GM12878 (cell line): ENCODE measurements around the gene LBR. TPM values are rescaled to one million over a fixed set of nuclear protein-coding genes. Genes with fewer than 3 reads are reported as not detected.
"Not testable (repeated sequence)": the region's sequence is repeated elsewhere in the genome, so short reads cannot be mapped to it uniquely, and the experiment has no call there.

Experiments used
- ATAC-seq: fragments of 200-7000 bp; cut with Tn5 transposase; 3 replicates; pipeline ENCODE4 v1.9.1; 2020; ENCODE audit warnings: mild to moderate bottlenecking, moderate library complexity
- BruUV-seq: library from RNA; stranded (reverse); fragments of 400-500 nt; replicated peaks from 2 replicates; lab custom pipeline; 2021; lab: Mats Ljungman, UMichigan
- CTCF ChIA-PET: fragments of 300-600 bp; sonication (Branson Sonifier 250); formaldehyde crosslinking; extraction: SDS; loops from one replicate; lab custom pipeline; 2021; ENCODE audit warnings: inconsistent platforms; lab: Yijun Ruan, JAX
- POLR2A ChIA-PET: fragments of 350-600 bp; formaldehyde crosslinking; extraction: SDS; loops from one replicate; lab custom pipeline; 2021; ENCODE audit warnings: inconsistent platforms; lab: Charles Lee
- RAD21 ChIA-PET: fragments of 300-600 bp; sonication (Branson Sonifier 250); formaldehyde crosslinking; loops from one replicate; lab custom pipeline; 2023; ENCODE audit warnings: antibody characterized with exemption; ENCODE audit not compliant: unreplicated experiment; lab: Charles Lee
- SMC1A ChIA-PET: fragments of 300-600 bp; sonication (Branson Sonifier 250); formaldehyde crosslinking; loops from one replicate; lab custom pipeline; 2023; ENCODE audit not compliant: unreplicated experiment, uncharacterized antibody; lab: Charles Lee
- DNase-seq: peaks from one replicate; pipeline ENCODE4 v3.0.0-alpha.2; 2011; ENCODE audit warnings: low read depth, low spot score
- FAIRE-seq: peaks from 3 replicates; lab custom pipeline; 2011; peaks lifted over from hg19 to GRCh38; lab: Jason Lieb, UNC
- H2AFZ ChIP-seq: 2 replicates; pipeline ENCODE4 v1.6.0; 2011; ENCODE audit warnings: low read depth, low read length, control low read depth; ENCODE audit not compliant: control insufficient read depth
- H3K27ac ChIP-seq: 2 replicates; pipeline ENCODE4 v1.5.1; 2011; ENCODE audit warnings: control low read depth; ENCODE audit not compliant: control insufficient read depth, insufficient read depth
- H3K27me3 ChIP-seq, 2 experiments: replicated peaks in 1 of 2; 2 replicates each; pipeline versions ENCODE4 v1.6.0 to v1.6.1; 2011; ENCODE audit warnings: low read length in 1 of 2; ENCODE audit not compliant: control insufficient read depth in 2 of 2, insufficient read depth in 2 of 2
- H3K36me3 ChIP-seq, 2 experiments: 2 replicates each; pipeline ENCODE4 v1.5.1; 2011; ENCODE audit warnings: low read length in 1 of 2; ENCODE audit not compliant: control insufficient read depth in 2 of 2, insufficient read depth in 2 of 2
- H3K4me1 ChIP-seq: 2 replicates; pipeline ENCODE4 v1.6.1; 2011; ENCODE audit warnings: mild to moderate bottlenecking, low read length, moderate library complexity, mixed read lengths; ENCODE audit not compliant: control insufficient read depth, insufficient read depth
- H3K4me2 ChIP-seq: 2 replicates; pipeline ENCODE4 v1.6.0; 2011; ENCODE audit warnings: control low read depth; ENCODE audit not compliant: control insufficient read depth, insufficient read depth
- H3K4me3 ChIP-seq: fragments of 200-600 bp; sonication (generic); 2 replicates; pipeline ENCODE4 v1.5.1; 2016
- H3K79me2 ChIP-seq: 2 replicates; pipeline ENCODE4 v1.6.0; 2011; ENCODE audit warnings: low read length; ENCODE audit not compliant: control insufficient read depth, insufficient read depth
- H3K9ac ChIP-seq: 2 replicates; pipeline ENCODE4 v1.8.0; 2011; ENCODE audit warnings: low read length, control low read depth, mixed read lengths; ENCODE audit not compliant: control insufficient read depth, insufficient read depth
- H3K9me3 ChIP-seq: replicated peaks from 3 replicates; pipeline ENCODE4 v1.5.1; 2011; ENCODE audit warnings: mild to moderate bottlenecking, low read length; ENCODE audit not compliant: control insufficient read depth, insufficient read depth
- H4K20me1 ChIP-seq: 2 replicates; pipeline ENCODE4 v1.6.0; 2011; ENCODE audit not compliant: control insufficient read depth, insufficient read depth
- FOXK2 ChIP-seq: fragments of 450-650 bp; IDR thresholded peaks from 2 replicates; pipeline ENCODE4 v1.6.1; 2017; ENCODE audit warnings: mild to moderate bottlenecking, moderate library complexity
- JUND ChIP-seq: IDR thresholded peaks from 2 replicates; pipeline ENCODE4 v1.6.1; 2012; ENCODE audit warnings: low read depth, mild to moderate bottlenecking, low read length, improper control_type of control experiment, moderate library complexity
- MTA2 ChIP-seq: fragments of 450-650 bp; IDR thresholded peaks from 2 replicates; pipeline ENCODE4 v1.6.1; 2016; ENCODE audit warnings: low read depth, mild to moderate bottlenecking, moderate library complexity
- RELA ChIP-seq: fragments of 450-650 bp; IDR thresholded peaks from 2 replicates; pipeline ENCODE4 v1.8.0; 2014; ENCODE audit warnings: borderline replicate concordance; ENCODE audit not compliant: partially characterized antibody
- RFX5 ChIP-seq: IDR thresholded peaks from 2 replicates; pipeline ENCODE4 v1.6.1; 2011; ENCODE audit warnings: low read depth, low read length, improper control_type of control experiment
- SMC3 ChIP-seq: IDR thresholded peaks from 2 replicates; pipeline ENCODE4 v1.6.1; 2011; ENCODE audit warnings: low read length, improper control_type of control experiment, borderline replicate concordance
- SP1 ChIP-seq: IDR thresholded peaks from one replicate; pipeline ENCODE4 v1.6.1; 2011; ENCODE audit warnings: low read depth, low read length
- SPI1 ChIP-seq: IDR thresholded peaks from 2 replicates; pipeline ENCODE4 v1.6.1; 2011; ENCODE audit warnings: low read depth, mild to moderate bottlenecking, low read length, moderate library complexity, borderline replicate concordance; ENCODE audit not compliant: insufficient read depth
- SREBF1 ChIP-seq: IDR thresholded peaks from 2 replicates; pipeline ENCODE4 v1.6.1; 2012; ENCODE audit warnings: mild to moderate bottlenecking, low read length
- ZBTB33 ChIP-seq: fragments of 450-650 bp; IDR thresholded peaks from 2 replicates; pipeline ENCODE4 v1.6.1; 2017; ENCODE audit warnings: mild to moderate bottlenecking
- ZNF217 ChIP-seq: fragments of 450-650 bp; IDR thresholded peaks from 2 replicates; pipeline ENCODE4 v1.6.1; 2017; ENCODE audit warnings: antibody characterized with exemption, mild to moderate bottlenecking
- WGBS: methylation state at CpG from one replicate; pipeline ENCODE4 v1.1.6; 2016; ENCODE audit warnings: low lambda C conversion rate; ENCODE audit not compliant: insufficient replicate concordance, insufficient coverage; ENCODE audit errors: missing lambda C conversion rate; 5-methylcytosine and 5-hydroxymethylcytosine counted together
- in situ Hi-C: fragments of 300-500 bp; cut with MboI; formaldehyde crosslinking; loops from 9 replicates; pipeline ENCODE4 v1.14.3; 2018; ENCODE audit warnings: mixed read lengths
- intact Hi-C: fragments of 100-400 bp; cut with micrococcal nuclease; formaldehyde crosslinking; loops from one replicate; pipeline ENCODE4 v1.14.2; 2022; ENCODE audit not compliant: unreplicated experiment
- polyA plus RNA-seq, 11 experiments: library from polyadenylated mRNA; depleted of rRNA in 4 of 11; unstranded in 6 of 11; stranded (reverse) in 5 of 11; fragments of >200 nt; fragmentation: Nextera tagmentation in 4 of 11; fragmentation: Illumina TruSeq in 1 of 11; extraction: Ambion mirVana in 4 of 11; extraction: Trizol in 1 of 11; gene quantifications; 1 replicate in 1 of 11; 2 replicates in 10 of 11; pipeline versions ENCODE4 v1.2.1 to v1.2.3, GENCODE V29; 2011 to 2016; ENCODE audit warnings: inconsistent platforms in 2 of 11, missing spikeins in 2 of 11, low read depth in 1 of 11
- total RNA-seq, 4 experiments: library from RNA; depleted of rRNA in 3 of 4; stranded (reverse); fragments of >200 nt in 3 of 4; fragmentation: Illumina TruSeq in 1 of 4; extraction: Trizol in 1 of 4; gene quantifications; 2 replicates each; pipeline versions ENCODE4 v1.2.1 to v1.2.3, GENCODE V29; 2013 to 2021

The LBR gene
- total and polyA plus RNA-seq, 10 of the 15 experiments (the other 5 are each of a cell fraction or from before 2014, with no cell fraction given), result 81.8 to 178 (median 114) TPM

GRCh38 chr1:225388372-225388771 lies 39.5 kb downstream of the LBR start:
- no peak for FAIRE-seq

GRCh38 chr1:225386860-225387259 lies 41.0 kb downstream of the LBR start:
- RAD21 ChIA-PET, H3K4me1 ChIP-seq, H3K9ac ChIP-seq, H3K4me3 ChIP-seq, BruUV-seq, H3K27me3 ChIP-seq, in situ Hi-C loops, ATAC-seq, H3K27ac ChIP-seq, FAIRE-seq, DNase-seq, POLR2A ChIA-PET, CTCF ChIA-PET, H2AFZ ChIP-seq, SMC1A ChIA-PET, H3K79me2 ChIP-seq, H3K4me2 ChIP-seq, H3K9me3 ChIP-seq, H3K36me3 ChIP-seq, intact Hi-C loops, H4K20me1 ChIP-seq: not testable (repeated sequence)
- 92% methylated on average over 2 of the region's 3 CpGs for WGBS

More at GRCh38 chr1:225388372-225388771, 39.5 kb downstream of the LBR start:
- H3K27ac ChIP-seq, result no peak overlapping the region
- DNase-seq (no peak), ATAC-seq (no peak)
- no peak for TF ChIP-seq SMC3
- no peak for TF ChIP-seq MTA2
- TF ChIP-seq SPI1, result no peak
- TF ChIP-seq RFX5, result no peak
- no peak for TF ChIP-seq ZNF217
- no peak for TF ChIP-seq SREBF1
- no peak for TF ChIP-seq FOXK2
- no peak for TF ChIP-seq SP1
- TF ChIP-seq ZBTB33, result no peak
- no peak for TF ChIP-seq JUND
- no peak for TF ChIP-seq RELA
- H3K4me2 ChIP-seq, result no peak overlapping the region
- H3K4me1 ChIP-seq, result no peaks in the 10 kb centered on the region
- no TSS peak for BruUV-seq
- CTCF ChIA-PET, result no interaction called here
- POLR2A ChIA-PET, result no interaction called here
- intact Hi-C loops (no loop called here), in situ Hi-C loops (no loop called here)
- H3K79me2 ChIP-seq, result no peaks in the 10 kb centered on the region
- SMC1A ChIA-PET, result no interaction called here
- 81% methylated on average over 4 of the region's 4 CpGs for WGBS
- no peaks in the 10 kb centered on the region for H4K20me1 ChIP-seq
- no peak overlapping the region for H3K9ac ChIP-seq
- RAD21 ChIA-PET, result no interaction called here
- no peaks in the 10 kb centered on the region for H3K27me3 ChIP-seq
- H3K4me3 ChIP-seq, result no peak overlapping the region
- H2AFZ ChIP-seq, result no peak overlapping the region
- no peaks in the 10 kb centered on the region for H3K9me3 ChIP-seq
- H3K36me3 ChIP-seq, result no peaks in the 10 kb centered on the region
